DOHH2 (cell line): ENCODE measurements around the gene CACNA1D.

Experiments
- H3F3A ChIP-seq: fragments of 200-600 bp; sonication (generic), shearing (Covaris generic); 2 replicates; pipeline ENCODE4 v1.6.0; 2016; ENCODE audit warnings: antibody characterized with exemption, mild to moderate bottlenecking; ENCODE audit not compliant: control insufficient read depth, insufficient read depth
- H3K27ac ChIP-seq: fragments of 200-600 bp; sonication (generic); 2 replicates; pipeline ENCODE4 v1.5.1; 2014; ENCODE audit warnings: low read depth, mild to moderate bottlenecking, low read length, moderate library complexity
- H3K27me3 ChIP-seq: fragments of 200-600 bp; sonication (generic); 2 replicates; pipeline ENCODE4 v1.6.1; 2014; ENCODE audit warnings: mild to moderate bottlenecking, low read length, mixed read lengths; ENCODE audit not compliant: control insufficient read depth
- H3K36me3 ChIP-seq: fragments of 200-600 bp; sonication (generic); 2 replicates; pipeline ENCODE4 v1.6.1; 2014; ENCODE audit warnings: mild to moderate bottlenecking, low read length, moderate library complexity, mixed read lengths; ENCODE audit not compliant: control insufficient read depth
- H3K4me1 ChIP-seq: fragments of 200-600 bp; sonication (generic); 2 replicates; pipeline ENCODE4 v1.6.1; 2014; ENCODE audit warnings: mild to moderate bottlenecking, low read length, mixed read lengths; ENCODE audit not compliant: control insufficient read depth
- H3K4me2 ChIP-seq: fragments of 200-600 bp; sonication (generic); 2 replicates; pipeline ENCODE4 v1.6.0; 2014; ENCODE audit warnings: mild to moderate bottlenecking, low read length, moderate library complexity
- H3K4me3 ChIP-seq: fragments of 200-600 bp; sonication (generic); 2 replicates; pipeline ENCODE4 v1.5.1; 2014; ENCODE audit warnings: mild to moderate bottlenecking, low read length, mixed read lengths
- H3K79me2 ChIP-seq: fragments of 200-600 bp; sonication (generic); 2 replicates; pipeline ENCODE4 v1.6.1; 2014; ENCODE audit warnings: mild to moderate bottlenecking, low read length, mixed read lengths; ENCODE audit not compliant: control insufficient read depth
- H3K9me2 ChIP-seq: fragments of 200-600 bp; sonication (generic); replicated peaks from 2 replicates; pipeline ENCODE4 v1.6.1; 2014; ENCODE audit warnings: mild to moderate bottlenecking, low read length, mixed read lengths; ENCODE audit not compliant: control insufficient read depth
- H3K9me3 ChIP-seq: fragments of 200-600 bp; sonication (generic); 2 replicates; pipeline ENCODE4 v1.6.1; 2014; ENCODE audit warnings: antibody characterized with exemption, low read length, mixed read lengths; ENCODE audit not compliant: control insufficient read depth, insufficient read depth
- H4K20me1 ChIP-seq: fragments of 200-600 bp; sonication (generic); 2 replicates; pipeline ENCODE4 v1.6.0; 2014; ENCODE audit warnings: low read depth, mild to moderate bottlenecking, antibody characterized with exemption, low read length, moderate library complexity; ENCODE audit not compliant: control insufficient read depth, insufficient read depth
- EZH2phosphoT487 ChIP-seq: fragments of 200-600 bp; sonication (generic); IDR thresholded peaks from 2 replicates; pipeline ENCODE4 v1.6.1; 2017; ENCODE audit warnings: borderline replicate concordance, mild to moderate bottlenecking, antibody characterized with exemption, low read length, moderate library complexity, mixed read lengths
- TF ChIP-seq, protein P1 (sequence below): fragments of 200-600 bp; sonication (generic); IDR thresholded peaks from one replicate; pipeline ENCODE4 v1.5.1; 2014; ENCODE audit warnings: antibody characterized with exemption, mild to moderate bottlenecking, low read depth, low read length; ENCODE audit not compliant: poor library complexity, severe bottlenecking

Gene CACNA1D

DNA sequence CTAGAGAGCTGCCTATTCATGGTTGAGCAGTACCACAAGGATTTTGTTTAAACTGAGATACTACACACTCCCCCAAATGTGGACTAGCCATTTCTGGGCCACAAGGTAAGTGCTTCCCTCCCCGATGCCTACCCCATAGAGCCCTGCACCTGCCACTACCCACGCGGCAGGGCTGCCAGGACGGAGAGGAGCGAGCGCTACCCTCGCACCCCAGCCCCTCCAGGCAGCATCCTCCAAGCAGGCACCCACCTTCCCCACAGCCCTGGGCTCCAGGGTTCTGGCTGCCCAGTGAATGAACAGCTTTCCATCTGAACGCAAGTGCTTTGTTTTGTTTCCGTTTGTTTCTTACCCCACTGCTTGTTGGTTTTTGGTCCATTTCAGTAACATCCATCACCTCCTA, 292.6 kb downstream of the CACNA1D start:
- H3K4me1 ChIP-seq, result no peaks in the 10 kb centered on the region
- H3F3A ChIP-seq, result no peaks in the 10 kb centered on the region
- H3K27ac ChIP-seq, result no peak overlapping the region
- H3K27me3 ChIP-seq, result no peaks in the 10 kb centered on the region
- H3K4me3 ChIP-seq, result no peak overlapping the region
- H3K79me2 ChIP-seq, result no peaks in the 10 kb centered on the region
- TF ChIP-seq, protein P1, sequence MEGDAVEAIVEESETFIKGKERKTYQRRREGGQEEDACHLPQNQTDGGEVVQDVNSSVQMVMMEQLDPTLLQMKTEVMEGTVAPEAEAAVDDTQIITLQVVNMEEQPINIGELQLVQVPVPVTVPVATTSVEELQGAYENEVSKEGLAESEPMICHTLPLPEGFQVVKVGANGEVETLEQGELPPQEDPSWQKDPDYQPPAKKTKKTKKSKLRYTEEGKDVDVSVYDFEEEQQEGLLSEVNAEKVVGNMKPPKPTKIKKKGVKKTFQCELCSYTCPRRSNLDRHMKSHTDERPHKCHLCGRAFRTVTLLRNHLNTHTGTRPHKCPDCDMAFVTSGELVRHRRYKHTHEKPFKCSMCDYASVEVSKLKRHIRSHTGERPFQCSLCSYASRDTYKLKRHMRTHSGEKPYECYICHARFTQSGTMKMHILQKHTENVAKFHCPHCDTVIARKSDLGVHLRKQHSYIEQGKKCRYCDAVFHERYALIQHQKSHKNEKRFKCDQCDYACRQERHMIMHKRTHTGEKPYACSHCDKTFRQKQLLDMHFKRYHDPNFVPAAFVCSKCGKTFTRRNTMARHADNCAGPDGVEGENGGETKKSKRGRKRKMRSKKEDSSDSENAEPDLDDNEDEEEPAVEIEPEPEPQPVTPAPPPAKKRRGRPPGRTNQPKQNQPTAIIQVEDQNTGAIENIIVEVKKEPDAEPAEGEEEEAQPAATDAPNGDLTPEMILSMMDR, result no peak
- no peak for TF ChIP-seq EZH2phosphoT487
- H3K4me2 ChIP-seq, result no peak overlapping the region
- H3K9me2 ChIP-seq, result no peaks in the 10 kb centered on the region
- H3K9me3 ChIP-seq, result no peaks in the 10 kb centered on the region
- H3K36me3 ChIP-seq, result no peaks in the 10 kb centered on the region
- H4K20me1 ChIP-seq, result no peaks in the 10 kb centered on the region

DNA sequence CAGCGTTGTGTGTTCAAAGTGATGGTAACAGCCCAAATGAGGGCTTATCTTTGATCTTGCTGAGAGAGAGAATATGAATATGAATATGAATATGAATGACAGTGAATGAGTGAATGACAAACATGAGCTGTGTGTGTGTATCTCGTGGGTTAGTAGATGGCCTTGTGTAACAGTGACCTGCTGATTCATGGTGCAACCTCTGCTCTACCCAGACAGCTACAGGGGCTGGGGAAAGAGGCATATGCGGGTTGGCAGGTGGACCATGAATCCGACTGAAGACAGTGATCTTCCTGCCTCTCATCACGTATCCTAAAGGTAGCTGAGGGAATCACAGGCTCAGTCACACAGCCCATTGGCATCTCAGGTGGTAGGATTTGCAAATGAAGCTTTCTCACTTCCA, 293.6 kb downstream of the CACNA1D start:
- H3K36me3 ChIP-seq, result no peaks in the 10 kb centered on the region
- H3K4me2 ChIP-seq, result no peak overlapping the region
- no peaks in the 10 kb centered on the region for H3K4me1 ChIP-seq
- H3K27me3 ChIP-seq, result no peaks in the 10 kb centered on the region
- no peak overlapping the region for H3K27ac ChIP-seq
- H3F3A ChIP-seq, result no peaks in the 10 kb centered on the region
- H3K4me3 ChIP-seq, result no peak overlapping the region
- H4K20me1 ChIP-seq, result no peaks in the 10 kb centered on the region
- H3K9me3 ChIP-seq, result no peaks in the 10 kb centered on the region
- no peaks in the 10 kb centered on the region for H3K9me2 ChIP-seq
- no peaks in the 10 kb centered on the region for H3K79me2 ChIP-seq
- no peak for TF ChIP-seq EZH2phosphoT487
- TF ChIP-seq, protein P1, result no peak

DNA sequence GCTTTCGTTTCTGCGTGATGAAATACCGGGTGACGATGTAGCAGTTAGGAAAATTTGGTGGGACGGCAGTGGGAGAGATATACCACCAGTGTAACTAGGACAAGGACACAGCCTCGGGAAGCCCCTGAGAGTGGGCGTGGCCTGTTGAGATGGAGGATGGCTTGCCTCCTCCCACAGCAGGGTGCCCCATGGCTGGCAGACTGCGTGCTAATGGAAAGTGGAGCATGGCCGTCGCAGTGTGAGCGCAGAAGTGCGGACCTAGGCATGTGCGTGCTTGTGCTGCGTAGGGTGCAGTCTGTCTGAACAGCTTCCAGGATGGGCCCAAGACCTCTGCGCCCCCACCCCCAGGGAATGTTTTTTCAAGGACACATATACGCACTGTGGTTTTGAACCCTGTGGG, 295.0 kb downstream of the CACNA1D start:
- no peak for TF ChIP-seq EZH2phosphoT487
- TF ChIP-seq, protein P1, result no peak
- H3K4me2 ChIP-seq, result no peak overlapping the region
- no peaks in the 10 kb centered on the region for H4K20me1 ChIP-seq
- no peaks in the 10 kb centered on the region for H3K79me2 ChIP-seq
- no peaks in the 10 kb centered on the region for H3K4me1 ChIP-seq
- no peaks in the 10 kb centered on the region for H3F3A ChIP-seq
- H3K4me3 ChIP-seq, result no peak overlapping the region
- no peaks in the 10 kb centered on the region for H3K9me2 ChIP-seq
- H3K36me3 ChIP-seq, result no peaks in the 10 kb centered on the region
- H3K27ac ChIP-seq, result no peak overlapping the region
- no peaks in the 10 kb centered on the region for H3K9me3 ChIP-seq
- no peaks in the 10 kb centered on the region for H3K27me3 ChIP-seq

DNA sequence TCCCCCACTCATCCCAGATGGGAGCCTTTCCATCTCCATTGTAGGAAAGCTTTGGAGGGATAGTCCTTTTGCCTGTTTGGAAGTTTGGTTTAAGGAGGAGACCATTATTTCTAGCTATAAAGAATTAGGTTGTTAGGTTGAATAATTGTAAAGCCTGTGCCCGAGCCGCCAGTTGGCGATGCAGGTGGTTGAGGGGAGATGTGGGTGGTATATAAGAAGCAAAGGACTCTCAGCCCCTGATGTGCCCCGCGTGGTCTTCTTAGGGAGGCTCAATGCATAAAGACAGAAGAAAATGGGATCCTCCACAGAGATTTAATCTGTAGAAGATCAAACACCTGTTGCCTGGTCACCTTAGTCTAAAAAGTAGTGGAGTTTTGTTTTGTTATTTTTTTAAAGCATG, 296.1 kb downstream of the CACNA1D start:
- no peak overlapping the region for H3K27ac ChIP-seq
- H3K36me3 ChIP-seq, result no peaks in the 10 kb centered on the region
- no peak overlapping the region for H3K4me2 ChIP-seq
- no peak overlapping the region for H3K4me3 ChIP-seq
- no peaks in the 10 kb centered on the region for H3F3A ChIP-seq
- no peaks in the 10 kb centered on the region for H4K20me1 ChIP-seq
- H3K4me1 ChIP-seq, result no peaks in the 10 kb centered on the region
- no peaks in the 10 kb centered on the region for H3K9me2 ChIP-seq
- H3K79me2 ChIP-seq, result no peaks in the 10 kb centered on the region
- H3K9me3 ChIP-seq, result no peaks in the 10 kb centered on the region
- no peaks in the 10 kb centered on the region for H3K27me3 ChIP-seq
- TF ChIP-seq, protein P1, result no peak
- no peak for TF ChIP-seq EZH2phosphoT487
